Endothelial cell of umbilical vein (primary cell): ENCODE measurements around the gene TMEM120A. TPM values are rescaled to one million over a fixed set of nuclear protein-coding genes. Genes with fewer than 3 reads are reported as not detected.

Experiments
- BruUV-seq: library from RNA; stranded (reverse); fragments of 400-500 nt; replicated peaks from 2 replicates; lab custom pipeline; 2021; lab: Mats Ljungman, UMichigan
- CTCF ChIA-PET: fragments of 300-600, 350-600 bp; sonication (Branson Sonifier 250); formaldehyde crosslinking; loops from one replicate; lab custom pipeline; 2021; ENCODE audit warnings: antibody characterized with exemption, inconsistent platforms; lab: Charles Lee
- POLR2A ChIA-PET: fragments of 300-600, 350-600 bp; sonication (Branson Sonifier 250); formaldehyde crosslinking; loops from one replicate; lab custom pipeline; 2021; ENCODE audit warnings: antibody characterized with exemption, inconsistent platforms; lab: Charles Lee
- DNase-seq: peaks from one replicate; pipeline ENCODE4 v3.0.0-alpha.2; 2011; ENCODE audit warnings: low read depth, low spot score
- FAIRE-seq: peaks from 2 replicates; lab custom pipeline; 2011; peaks lifted over from hg19 to GRCh38; lab: Jason Lieb, UNC
- H2AFZ ChIP-seq: 2 replicates; pipeline ENCODE4 v1.6.0; 2012; ENCODE audit warnings: low read depth, low read length, control low read depth, inconsistent platforms
- H3K27ac ChIP-seq: 2 replicates; pipeline ENCODE4 v1.5.1; 2011; ENCODE audit warnings: low read depth, mild to moderate bottlenecking, control low read depth, low read length, moderate library complexity; ENCODE audit not compliant: insufficient read depth
- H3K27me3 ChIP-seq, 2 experiments: 2 replicates each; pipeline versions ENCODE4 v1.6.0 to v1.6.1; 2011; ENCODE audit warnings: low read length in 2 of 2, mixed read lengths in 1 of 2; ENCODE audit not compliant: control insufficient read depth in 2 of 2, insufficient read depth in 2 of 2
- H3K36me3 ChIP-seq, 2 experiments: 2 replicates in 1 of 2; 3 replicates in 1 of 2; pipeline ENCODE4 v1.5.1; 2011; ENCODE audit warnings: low read length in 2 of 2, mild to moderate bottlenecking in 1 of 2, moderate library complexity in 1 of 2; ENCODE audit not compliant: control insufficient read depth in 2 of 2, insufficient read depth in 2 of 2; ENCODE audit errors: extremely low read depth in 1 of 2
- H3K4me1 ChIP-seq: 3 replicates; pipeline ENCODE4 v1.5.1; 2011; ENCODE audit warnings: mild to moderate bottlenecking, low read length; ENCODE audit not compliant: control insufficient read depth, insufficient read depth; ENCODE audit errors: extremely low read depth
- H3K4me2 ChIP-seq: 2 replicates; pipeline ENCODE4 v1.6.1; 2011; ENCODE audit warnings: low read length, control low read depth, mixed read lengths; ENCODE audit not compliant: insufficient read depth
- H3K4me3 ChIP-seq, 3 experiments: fragments of 200-600 bp in 1 of 3; sonication (generic), shearing (Covaris generic) in 1 of 3; replicated peaks in 1 of 3; 2 replicates each; pipeline ENCODE4 v1.5.1; 2011 to 2016; ENCODE audit warnings: control low read depth in 3 of 3, low read length in 3 of 3, mild to moderate bottlenecking in 2 of 3, inconsistent platforms in 1 of 3, low read depth in 1 of 3, moderate library complexity in 1 of 3; ENCODE audit not compliant: insufficient read depth in 1 of 3
- H3K79me2 ChIP-seq: 2 replicates; pipeline ENCODE4 v1.6.0; 2012; ENCODE audit warnings: low read length, inconsistent platforms; ENCODE audit not compliant: control insufficient read depth, insufficient read depth
- H3K9ac ChIP-seq: replicated peaks from 2 replicates; pipeline ENCODE3; 2011; ENCODE audit warnings: low read length, control low read depth; ENCODE audit not compliant: insufficient read depth; ENCODE audit errors: extremely low read depth
- H3K9me1 ChIP-seq: replicated peaks from 3 replicates; pipeline ENCODE4 v1.6.0; 2011; ENCODE audit warnings: mild to moderate bottlenecking, low read length; ENCODE audit not compliant: control insufficient read depth, insufficient read depth; ENCODE audit errors: extremely low read depth
- H3K9me3 ChIP-seq: replicated peaks from 2 replicates; pipeline ENCODE4 v1.5.1; 2012; ENCODE audit warnings: low read length, inconsistent platforms; ENCODE audit not compliant: control insufficient read depth, insufficient read depth
- H4K20me1 ChIP-seq: replicated peaks from 2 replicates; pipeline ENCODE3; 2011; ENCODE audit warnings: mild to moderate bottlenecking, low read length; ENCODE audit not compliant: control insufficient read depth, insufficient read depth; ENCODE audit errors: extremely low read depth
- CTCF ChIP-seq, 2 donors: IDR thresholded peaks; 1 replicate in 1 of 2; 2 replicates in 1 of 2; pipeline ENCODE4 v1.5.1; 2011; ENCODE audit warnings: low read length in 2 of 2, mild to moderate bottlenecking in 2 of 2, moderate library complexity in 2 of 2, control low read depth in 1 of 2, inconsistent platforms in 1 of 2, low read depth in 1 of 2; ENCODE audit not compliant: insufficient read depth in 1 of 2; ENCODE audit errors: extremely low read depth in 1 of 2
- EZH2 ChIP-seq: IDR thresholded peaks from 2 replicates; pipeline ENCODE4 v1.6.1; 2012; ENCODE audit warnings: borderline replicate concordance, low read depth, mild to moderate bottlenecking, moderate library complexity, low read length, inconsistent platforms; ENCODE audit not compliant: severe bottlenecking
- FOS ChIP-seq: IDR thresholded peaks from 2 replicates; pipeline ENCODE4 v1.6.1; 2011; ENCODE audit warnings: mild to moderate bottlenecking, low read length, moderate library complexity, borderline replicate concordance; ENCODE audit not compliant: insufficient read depth
- GATA2 ChIP-seq: IDR thresholded peaks from 2 replicates; pipeline ENCODE4 v1.7.0; 2011; ENCODE audit warnings: low read depth, mild to moderate bottlenecking, moderate library complexity, mixed read lengths, low read length; ENCODE audit not compliant: insufficient read length, insufficient read depth
- JUN ChIP-seq: IDR thresholded peaks from 2 replicates; pipeline ENCODE4 v1.6.1; 2011; ENCODE audit warnings: borderline replicate concordance, low read depth; ENCODE audit not compliant: insufficient read length, insufficient read depth
- MAX ChIP-seq: IDR thresholded peaks from 2 replicates; pipeline ENCODE4 v1.6.1; 2011; ENCODE audit not compliant: insufficient read depth, insufficient read length
- MYC ChIP-seq: IDR thresholded peaks from one replicate; pipeline ENCODE4 v1.6.1; 2011; ENCODE audit warnings: mild to moderate bottlenecking, low read depth, low read length
- POLR2A ChIP-seq: IDR thresholded peaks from 2 replicates; pipeline ENCODE4 v1.6.1; 2012; ENCODE audit warnings: low read depth, mild to moderate bottlenecking, control low read depth, low read length
- POLR2AphosphoS5 ChIP-seq: IDR thresholded peaks from 2 replicates; pipeline ENCODE4 v1.6.1; 2012; ENCODE audit warnings: low read depth, mild to moderate bottlenecking, control low read depth, low read length, moderate library complexity; ENCODE audit not compliant: insufficient read depth
- dilution Hi-C: fragments of 300-500 bp; cut with MboI; formaldehyde crosslinking; loops from one replicate; pipeline ENCODE4 v1.15.0; 2019; ENCODE audit warnings: low sequenced_read_pairs; ENCODE audit not compliant: extremely low pct_ligation_motif_present
- intact Hi-C: fragments of 100-400 bp; cut with micrococcal nuclease; formaldehyde crosslinking; loops from one replicate; pipeline ENCODE4 v1.10.0; 2022
- polyA plus RNA-seq, 4 experiments: library from polyadenylated mRNA; depleted of rRNA in 3 of 4; stranded (reverse) in 3 of 4; unstranded in 1 of 4; fragments of >200 nt; gene quantifications; 2 replicates each; pipeline versions ENCODE4 v1.2.1 to v1.2.3, GENCODE V29; 2011 to 2012; ENCODE audit warnings: missing spikeins in 1 of 4
- total RNA-seq: library from RNA; stranded (reverse); gene quantifications from 2 replicates; pipeline ENCODE4 v1.2.3, GENCODE V29; 2021

The TMEM120A gene
- total and polyA plus RNA-seq, 2 donors (not counting 3 experiments of a cell fraction or from before 2014, with no cell fraction given): 38.6 to 133 TPM

DNA sequence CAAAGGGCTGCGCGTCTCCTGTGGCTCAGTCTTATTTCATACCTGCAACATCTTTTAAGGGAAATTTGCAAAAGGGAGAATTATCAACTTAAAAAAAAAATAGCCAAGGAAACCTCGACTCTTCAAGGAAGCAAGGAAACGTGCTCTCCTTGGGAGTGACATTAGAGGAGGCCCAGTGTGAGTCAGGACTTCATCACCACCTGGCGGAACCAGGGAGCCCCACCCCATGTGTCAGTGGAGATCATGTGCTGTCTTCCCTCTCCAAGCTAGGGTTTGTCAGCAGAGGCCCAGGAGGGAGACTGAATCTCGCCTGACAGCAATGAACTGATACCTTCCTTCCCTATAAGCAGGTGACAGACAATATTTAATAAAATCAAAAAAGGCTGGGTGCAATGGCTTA, 50.5 kb downstream of the TMEM120A start:
- no peaks in the 10 kb centered on the region for H3K27me3 ChIP-seq
- intact Hi-C loops: no loop called here
- no peak for DNase-seq
- FAIRE-seq: no peak
- H3K36me3 ChIP-seq: no peaks in the 10 kb centered on the region
- no peaks in the 10 kb centered on the region for H3K79me2 ChIP-seq
- no peak overlapping the region for H2AFZ ChIP-seq
- H3K4me3 ChIP-seq: no peak overlapping the region
- no peaks in the 10 kb centered on the region for H4K20me1 ChIP-seq
- BruUV-seq: no TSS peak
- peaks cover 3% of the 10 kb centered on the region for H3K4me1 ChIP-seq
- no peak overlapping the region for H3K27ac ChIP-seq
- POLR2A ChIA-PET: interaction anchor here (0.5 kb wide), 1 partner anchor 32 kb away, joined by 8 read pairs; no protein-coding TSS in a partner anchor
- no peak overlapping the region for H3K4me2 ChIP-seq
- CTCF ChIA-PET: interaction anchor here (1.0 kb wide), 1 partner anchor 28 kb away, joined by 3 read pairs; no protein-coding TSS in a partner anchor
- H3K9ac ChIP-seq: no peak overlapping the region
- H3K9me1 ChIP-seq: no peaks in the 10 kb centered on the region
- dilution Hi-C loops: no loop called here
- H3K9me3 ChIP-seq: no peaks in the 10 kb centered on the region
- no peak for TF ChIP-seq JUN
- TF ChIP-seq POLR2A: no peak
- no peak for TF ChIP-seq MAX
- TF ChIP-seq EZH2: no peak
- TF ChIP-seq GATA2: no peak
- no peak for TF ChIP-seq MYC
- TF ChIP-seq POLR2AphosphoS5: no peak
- TF ChIP-seq CTCF (IDR thresholded peaks at IDR 0.05; ENCODE audit: extremely low read depth in 1 of 2, insufficient read depth in 1 of 2, low read depth in 1 of 2, low read length in 2 of 2): no peak
- TF ChIP-seq FOS: no peak
